NCI-H748 (cell line): ENCODE results near the gene BABAM2.
"Not testable (repeated sequence)": the region's sequence is repeated elsewhere in the genome, so short reads cannot be mapped to it uniquely, and the experiment has no call there.

ENCODE experiments used
- DNase-seq: peaks from one replicate; lab custom pipeline; 2025; ENCODE audit not compliant: unreplicated experiment; lab: John Stamatoyannopoulos, UW

Gene BABAM2

GRCh38 chr2:28019521-28019920, 129.0 kb downstream of the BABAM2 start:
- not testable (repeated sequence) for DNase-seq

- DNase-seq, result peak; percentile 13
These were observed 131.4 kb downstream of the BABAM2 start for GRCh38 chr2:28021898-28022297.

DNA sequence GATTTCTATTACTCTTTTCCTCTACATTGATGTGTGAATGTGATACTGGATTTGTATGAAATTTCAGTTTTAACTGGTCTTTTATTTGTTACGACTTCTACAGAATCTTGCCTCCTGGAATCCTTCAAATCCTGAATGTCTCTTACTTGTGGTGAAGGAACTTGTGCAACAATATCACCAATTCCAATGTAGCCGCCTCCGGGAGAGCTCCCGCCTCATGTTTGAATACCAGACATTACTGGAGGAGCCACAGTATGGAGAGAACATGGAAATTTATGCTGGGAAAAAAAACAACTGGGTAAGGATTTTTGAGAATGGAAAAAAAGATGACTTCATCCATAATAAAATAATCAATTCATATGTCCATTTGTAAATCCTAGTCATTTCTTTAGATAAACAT, 134.6 kb downstream of the BABAM2 start:
- DNase-seq, result no peak

DNA sequence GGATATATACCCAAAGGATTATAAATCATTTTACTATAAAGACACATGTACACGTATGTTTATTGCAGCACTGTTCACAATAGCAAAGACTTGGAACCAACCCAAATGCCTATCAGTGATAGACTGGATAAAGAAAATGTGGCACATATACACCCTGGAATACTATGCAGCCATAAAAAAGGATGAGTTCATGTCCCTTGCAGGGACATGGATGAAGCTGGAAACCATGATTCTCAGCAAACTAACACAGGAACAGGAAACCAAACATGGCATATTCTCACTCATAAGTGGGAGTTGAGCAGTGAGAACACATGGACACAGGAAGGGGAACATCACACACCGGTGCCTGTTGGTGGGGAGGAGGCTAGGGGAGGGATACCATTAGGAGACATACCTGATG, 135.7 kb downstream of the BABAM2 start:
- not testable (repeated sequence) for DNase-seq

GRCh38 chr2:28028025-28028424, 137.5 kb downstream of the BABAM2 start:
- no peak for DNase-seq

GRCh38 chr2:28030600-28030999, 140.1 kb downstream of the BABAM2 start:
- no peak for DNase-seq

DNA sequence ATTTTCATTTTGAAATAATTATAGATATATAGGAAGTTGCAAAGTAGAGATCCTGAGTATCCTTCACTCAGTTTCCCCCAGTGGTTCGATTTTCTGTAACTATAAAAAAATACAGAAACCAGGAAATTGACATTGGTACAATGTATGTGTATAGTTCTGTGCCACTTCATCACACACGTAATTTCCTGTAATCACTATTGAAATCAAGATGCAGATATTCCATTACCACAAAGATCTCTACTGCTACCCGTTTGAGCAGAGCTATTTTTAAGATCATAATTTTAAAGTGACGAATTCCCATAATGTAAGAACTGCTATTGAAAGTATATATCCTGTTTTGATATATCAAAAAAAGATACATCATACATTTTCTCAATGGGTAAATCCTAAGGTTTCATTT, 142.3 kb downstream of the BABAM2 start:
- DNase-seq, result no peak

DNA sequence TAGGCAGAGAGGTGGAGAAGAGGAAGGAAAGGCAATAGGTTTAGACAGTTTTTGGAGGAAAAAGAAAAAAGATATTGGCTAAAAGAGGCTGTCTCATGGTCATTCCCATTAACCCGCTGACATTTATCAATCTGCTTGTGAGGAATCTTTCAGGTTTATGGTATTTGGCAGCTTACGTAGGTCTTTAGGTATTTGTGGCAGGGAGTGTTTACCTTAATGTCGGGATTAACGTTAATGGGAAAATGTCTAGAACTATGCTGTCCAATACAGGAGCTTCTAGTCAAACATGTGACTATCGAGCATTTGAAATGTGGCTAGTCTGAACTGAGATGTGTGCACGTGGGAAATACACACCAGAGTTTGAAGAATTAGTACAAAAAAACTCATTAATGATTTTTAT, 144.2 kb downstream of the BABAM2 start:
- no peak for DNase-seq

DNA sequence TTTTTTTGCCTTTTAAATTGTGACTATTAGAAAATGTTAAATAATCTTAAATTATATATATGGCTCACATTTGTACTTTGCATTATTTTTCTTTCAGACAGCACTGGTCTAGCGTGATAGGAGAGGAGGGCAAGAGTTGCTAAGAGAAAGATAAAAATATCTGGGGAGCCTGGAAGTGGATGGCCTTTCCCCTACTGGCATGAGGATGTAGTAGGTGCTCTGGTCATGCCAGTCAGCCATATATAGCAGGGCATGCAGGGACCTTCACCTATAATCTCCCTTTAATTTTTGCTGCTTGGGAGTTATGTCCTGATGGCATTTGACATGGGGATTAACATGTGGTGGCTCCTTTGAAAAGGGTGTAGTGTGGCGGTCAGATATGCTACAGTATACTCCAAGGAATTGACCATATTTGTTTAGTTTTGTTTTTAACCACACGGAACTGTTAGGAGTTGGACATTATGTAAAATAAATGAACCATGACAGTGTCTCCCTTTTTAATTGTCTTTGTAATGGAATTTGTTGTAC, 144.7 kb downstream of the BABAM2 start:
- no peak for DNase-seq

DNA sequence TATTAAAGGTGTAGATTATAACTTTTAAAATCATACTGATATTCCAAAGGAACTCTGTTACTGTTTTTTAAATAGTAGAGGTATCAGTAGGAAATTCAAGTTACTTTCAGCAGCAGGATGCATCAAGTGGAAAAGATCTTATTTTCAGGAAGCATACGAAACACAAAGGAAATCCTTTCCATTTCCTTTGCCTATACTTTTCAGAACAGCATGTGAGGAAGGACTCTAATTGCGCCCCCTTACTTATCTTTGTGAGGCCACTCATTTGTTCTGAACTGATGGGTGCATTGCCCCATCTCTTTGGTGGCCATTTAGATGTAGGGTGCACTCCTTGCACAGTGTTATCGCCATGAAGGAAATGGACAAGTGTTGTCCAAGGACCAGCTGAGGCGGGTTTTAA, 145.3 kb downstream of the BABAM2 start:
- no peak for DNase-seq

DNA sequence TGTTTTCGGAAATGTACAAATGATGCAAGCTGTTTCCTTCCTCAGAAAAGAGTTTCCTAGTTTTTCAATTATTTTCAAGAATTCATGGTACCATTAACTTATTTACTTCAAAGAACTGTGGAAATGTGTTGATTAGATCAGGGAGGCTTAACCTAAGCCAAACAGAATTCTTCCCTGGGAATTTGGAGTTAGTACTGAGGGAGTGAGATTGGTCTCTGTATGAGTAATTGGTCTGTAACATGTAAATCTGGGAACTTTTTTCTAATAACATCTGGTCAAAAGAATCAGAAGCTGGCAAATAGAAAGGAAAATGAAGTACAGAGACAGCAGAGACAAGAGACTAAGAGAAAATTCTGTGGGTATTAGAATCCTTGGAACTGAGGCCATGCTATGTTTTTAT, 145.8 kb downstream of the BABAM2 start:
- DNase-seq, result no peak

- no peak for DNase-seq
These were observed 148.2 kb downstream of the BABAM2 start for GRCh38 chr2:28038722-28039121.

- no peak for DNase-seq
These were observed 155.3 kb downstream of the BABAM2 start for GRCh38 chr2:28045676-28046351.

DNA sequence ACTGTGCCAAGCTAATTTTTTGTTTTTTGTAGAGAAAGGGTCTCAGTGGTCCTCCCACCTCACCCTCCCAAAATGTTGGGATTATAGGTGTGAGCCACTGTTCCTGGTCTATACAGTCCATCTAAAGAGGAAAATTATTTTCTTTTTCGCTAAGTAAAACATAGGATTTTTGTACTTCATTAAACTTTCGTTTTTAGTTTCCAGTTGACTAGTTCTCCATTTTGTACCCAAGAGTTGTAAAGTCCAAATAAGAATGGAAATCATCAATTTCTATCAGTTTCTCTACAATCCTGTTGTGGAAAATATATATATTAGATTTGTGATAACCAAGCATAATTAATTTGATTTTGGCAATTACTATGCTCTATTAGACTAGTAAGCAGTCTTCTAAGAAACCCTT, 156.4 kb downstream of the BABAM2 start:
- no peak for DNase-seq

- DNase-seq, result no peak
These were observed 157.2 kb downstream of the BABAM2 start for GRCh38 chr2:28047681-28048080.

DNA sequence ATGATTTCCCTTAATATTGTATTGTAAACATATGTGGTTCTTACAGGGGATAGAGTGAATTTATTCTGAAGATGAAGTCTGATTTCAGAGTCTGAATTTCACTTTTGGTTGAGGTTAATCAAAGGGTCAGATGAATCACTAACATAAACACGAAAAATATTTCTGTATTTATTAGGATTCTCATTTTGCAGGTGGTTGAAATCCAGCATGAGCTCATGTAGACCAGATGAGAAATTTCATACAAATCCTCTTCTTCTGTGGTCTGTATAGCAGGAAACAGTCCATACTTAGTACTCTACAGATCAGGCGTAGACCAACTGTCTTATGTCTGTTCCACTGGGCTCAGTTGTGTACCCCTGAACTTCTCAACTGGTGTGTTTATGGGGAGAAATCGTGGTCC, 157.8 kb downstream of the BABAM2 start:
- no peak for DNase-seq

DNA sequence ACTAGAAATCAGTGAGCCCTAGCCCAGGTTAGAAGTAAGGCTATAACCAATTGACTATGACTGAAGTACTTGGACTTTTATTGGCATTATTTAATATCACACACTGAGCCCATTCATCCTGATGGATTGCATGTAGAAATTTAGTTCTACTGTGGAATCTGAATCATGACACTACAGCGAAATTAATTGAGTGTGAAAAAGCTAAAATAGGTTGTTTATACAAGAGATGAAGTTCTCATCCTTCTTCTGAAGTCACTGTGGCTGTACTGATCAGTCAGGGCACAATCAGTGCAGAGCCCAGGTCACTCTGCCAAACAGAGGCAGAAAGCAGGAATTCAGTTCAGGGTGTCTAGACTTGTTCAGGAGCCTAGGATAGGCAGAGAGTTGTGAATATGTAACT, 158.9 kb downstream of the BABAM2 start:
- DNase-seq, result no peak

DNA sequence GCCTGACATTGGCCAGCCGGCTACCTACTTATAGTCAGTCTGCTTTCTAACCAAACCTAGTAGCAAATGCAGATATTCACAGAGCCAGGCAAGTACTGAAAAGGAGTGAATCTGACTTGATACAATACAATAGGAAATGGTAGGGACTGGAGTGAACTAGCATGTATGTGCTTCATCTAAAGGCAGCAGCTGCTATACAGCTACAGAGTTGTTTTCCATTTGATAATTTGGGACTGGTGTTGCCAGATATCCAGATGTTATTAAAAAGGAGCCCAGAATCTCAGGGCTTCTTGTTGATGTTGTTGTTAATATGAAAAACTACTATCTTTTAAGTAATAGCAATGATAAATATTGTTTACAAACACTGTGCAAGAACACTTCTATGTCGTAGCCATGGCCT, 159.4 kb downstream of the BABAM2 start:
- no peak for DNase-seq

- DNase-seq, result no peak
These were observed 162.2 kb downstream of the BABAM2 start for GRCh38 chr2:28052691-28053090.

DNA sequence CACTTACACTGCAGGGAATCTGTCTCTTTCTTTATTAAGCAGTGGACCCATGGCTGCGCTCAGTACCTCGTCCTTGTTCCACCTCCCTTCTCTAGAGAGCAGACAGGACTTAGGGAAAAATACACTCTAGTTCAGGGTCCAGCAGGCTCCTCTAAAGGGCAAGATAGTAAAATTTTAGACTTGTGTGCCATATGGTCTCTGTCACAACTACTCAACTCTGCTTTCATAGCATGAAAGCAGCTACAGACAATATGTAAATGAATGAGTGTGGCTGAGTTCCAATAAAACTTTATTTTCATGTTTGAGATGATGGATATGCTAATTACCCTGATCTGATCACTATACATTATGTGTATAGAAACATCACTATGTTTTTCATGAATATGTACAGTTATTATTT, 163.1 kb downstream of the BABAM2 start:
- no peak for DNase-seq

GRCh38 chr2:28054916-28055315, 164.4 kb downstream of the BABAM2 start:
- DNase-seq, result no peak

- no peak for DNase-seq
These were observed 164.9 kb downstream of the BABAM2 start for GRCh38 chr2:28055325-28055970.

DNA sequence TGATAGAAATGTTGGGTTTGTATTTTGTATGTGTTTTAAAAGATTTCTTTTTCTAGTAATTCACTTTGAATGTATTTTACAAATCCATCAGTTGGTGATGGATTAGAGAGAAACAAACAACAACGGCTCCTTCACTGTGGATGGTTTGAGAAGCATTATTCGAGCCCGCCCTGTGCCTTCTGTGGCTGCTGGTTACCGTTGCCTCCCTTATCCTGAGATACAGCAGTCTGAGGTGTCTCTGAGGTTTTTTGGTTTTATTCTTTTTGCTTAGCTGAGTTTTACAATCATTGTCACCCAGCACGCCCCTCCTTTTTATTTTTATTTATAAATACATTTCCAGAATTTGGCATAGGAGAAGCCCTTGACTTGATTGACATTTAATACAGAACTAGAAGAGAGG, 168.3 kb downstream of the BABAM2 start:
- no peak for DNase-seq
